Astrocyte of the spinal cord (primary cell): ENCODE data around the gene HAUS3.

ENCODE experiments used
- DNase-seq: peaks from one replicate; pipeline ENCODE4 v3.0.0; 2011; ENCODE audit warnings: low read depth, low spot score
- H3K4me3 ChIP-seq: 2 replicates; pipeline ENCODE4 v1.5.1; 2011; ENCODE audit warnings: low read depth, mild to moderate bottlenecking, low read length, moderate library complexity
- CTCF ChIP-seq: IDR thresholded peaks from 2 replicates; pipeline ENCODE4 v1.5.1; 2012; ENCODE audit warnings: low read depth, mild to moderate bottlenecking, low read length, inconsistent platforms
- in situ Hi-C: cut with HindIII; loops from 2 replicates; pipeline ENCODE4 v1.10.0; 2017; ENCODE audit warnings: low sequenced_read_pairs

The HAUS3 gene

GRCh38 chr4:2254665-2255500 is 13.0 kb upstream of the HAUS3 start:
- no peak overlapping the region for H3K4me3 ChIP-seq
- TF ChIP-seq CTCF = no peak
- no peak for DNase-seq
- in situ Hi-C loops = no loop called here

GRCh38 chr4:2253160-2254084 is 11.5 kb upstream of the HAUS3 start:
- in situ Hi-C loops = no loop called here
- no peak for TF ChIP-seq CTCF
- H3K4me3 ChIP-seq = no peak overlapping the region
- DNase-seq = no peak

- in situ Hi-C loops = no loop called here
- no peak for TF ChIP-seq CTCF
- H3K4me3 ChIP-seq = no peak overlapping the region
- no peak for DNase-seq
These were observed 10.7 kb upstream of the HAUS3 start for GRCh38 chr4:2252530-2253091.

GRCh38 chr4:2251795-2252529 is 10.0 kb upstream of the HAUS3 start:
- in situ Hi-C loops = no loop called here
- no peak for TF ChIP-seq CTCF
- H3K4me3 ChIP-seq = no peak overlapping the region
- no peak for DNase-seq

- DNase-seq = no peak
- no peak for TF ChIP-seq CTCF
- no peak overlapping the region for H3K4me3 ChIP-seq
- in situ Hi-C loops = no loop called here
These were observed 9.3 kb upstream of the HAUS3 start for GRCh38 chr4:2251073-2251794.
